Measurements from ENCODE around the gene ADCY6.

ADCY6 gene

GRCh38 chr12:48827513-48828096 is 38.7 kb upstream of the ADCY6 start:
- Histone ChIP-seq H3K27me3 (ENCODE audit: insufficient read depth, insufficient read length) (no peaks in the 10 kb centered on the region), H3K9ac (ENCODE audit: insufficient read length, low read depth) (no peak overlapping the region), H3K4me3 (ENCODE audit: insufficient read length, low read depth) (no peak overlapping the region), H3K4me1 (ENCODE audit: insufficient read depth, insufficient read length) (no peaks in the 10 kb centered on the region), H3K9me3 (ENCODE audit: insufficient read depth, low read length) (no peaks in the 10 kb centered on the region), H3K36me3 (ENCODE audit: insufficient read depth, insufficient read length, low read length) (peaks cover 96% of the 10 kb centered on the region)
- TF ChIP-seq YY1 (IDR thresholded peaks at IDR 0.05; ENCODE audit: insufficient read depth, insufficient read length) (no peak), ZNF274 (IDR thresholded peaks at IDR 0.05; ENCODE audit: low read depth, low read length) (no peak), SUZ12 (IDR thresholded peaks at IDR 0.05; ENCODE audit: extremely low read depth, insufficient read depth, insufficient read length) (no peak)
- no peak for DNase-seq (ENCODE audit: low read depth, low spot score)

- Histone ChIP-seq H3K36me3 (ENCODE audit: insufficient read depth, insufficient read length, low read length) (peaks cover 93% of the 10 kb centered on the region), H3K4me3 (ENCODE audit: insufficient read length, low read depth) (no peak overlapping the region), H3K27me3 (ENCODE audit: insufficient read depth, insufficient read length) (no peaks in the 10 kb centered on the region), H3K9ac (ENCODE audit: insufficient read length, low read depth) (no peak overlapping the region), H3K9me3 (ENCODE audit: insufficient read depth, low read length) (no peaks in the 10 kb centered on the region), H3K4me1 (ENCODE audit: insufficient read depth, insufficient read length) (no peaks in the 10 kb centered on the region)
- DNase-seq (ENCODE audit: low read depth, low spot score): no peak
- no peak for TF ChIP-seq YY1 (IDR thresholded peaks at IDR 0.05; ENCODE audit: insufficient read depth, insufficient read length)
- no peak for TF ChIP-seq SUZ12 (IDR thresholded peaks at IDR 0.05; ENCODE audit: extremely low read depth, insufficient read depth, insufficient read length)
- no peak for TF ChIP-seq ZNF274 (IDR thresholded peaks at IDR 0.05; ENCODE audit: low read depth, low read length)
These were observed 38.1 kb upstream of the ADCY6 start for GRCh38 chr12:48827026-48827425.

- H3K27me3 ChIP-seq (ENCODE audit: insufficient read depth, insufficient read length): no peaks in the 10 kb centered on the region
- no peak overlapping the region for H3K9ac ChIP-seq (ENCODE audit: insufficient read length, low read depth)
- no peak for DNase-seq (ENCODE audit: low read depth, low spot score)
- peaks cover 86% of the 10 kb centered on the region for H3K36me3 ChIP-seq (ENCODE audit: insufficient read depth, insufficient read length, low read length)
- no peaks in the 10 kb centered on the region for H3K4me1 ChIP-seq (ENCODE audit: insufficient read depth, insufficient read length)
- H3K9me3 ChIP-seq (ENCODE audit: insufficient read depth, low read length): no peaks in the 10 kb centered on the region
- no peak overlapping the region for H3K4me3 ChIP-seq (ENCODE audit: insufficient read length, low read depth)
- TF ChIP-seq SUZ12 (IDR thresholded peaks at IDR 0.05; ENCODE audit: extremely low read depth, insufficient read depth, insufficient read length) (no peak), ZNF274 (IDR thresholded peaks at IDR 0.05; ENCODE audit: low read depth, low read length) (no peak), YY1 (IDR thresholded peaks at IDR 0.05; ENCODE audit: insufficient read depth, insufficient read length) (no peak)
These were observed 37.4 kb upstream of the ADCY6 start for GRCh38 chr12:48826209-48826855.

- Histone ChIP-seq H3K9me3 (ENCODE audit: insufficient read depth, low read length) (no peaks in the 10 kb centered on the region), H3K4me3 (ENCODE audit: insufficient read length, low read depth) (no peak overlapping the region), H3K4me1 (ENCODE audit: insufficient read depth, insufficient read length) (peaks cover 7% of the 10 kb centered on the region), H3K36me3 (ENCODE audit: insufficient read depth, insufficient read length, low read length) (peaks cover 76% of the 10 kb centered on the region), H3K27me3 (ENCODE audit: insufficient read depth, insufficient read length) (no peaks in the 10 kb centered on the region), H3K9ac (ENCODE audit: insufficient read length, low read depth) (no peak overlapping the region)
- DNase-seq (ENCODE audit: low read depth, low spot score): no peak
- TF ChIP-seq ZNF274 (IDR thresholded peaks at IDR 0.05; ENCODE audit: low read depth, low read length) (no peak), YY1 (IDR thresholded peaks at IDR 0.05; ENCODE audit: insufficient read depth, insufficient read length) (no peak), SUZ12 (IDR thresholded peaks at IDR 0.05; ENCODE audit: extremely low read depth, insufficient read depth, insufficient read length) (no peak)
These were observed 36.0 kb upstream of the ADCY6 start for GRCh38 chr12:48824905-48825304.

GRCh38 chr12:48824112-48824511 is 35.2 kb upstream of the ADCY6 start:
- H3K27me3 ChIP-seq (ENCODE audit: insufficient read depth, insufficient read length): no peaks in the 10 kb centered on the region
- no peaks in the 10 kb centered on the region for H3K9me3 ChIP-seq (ENCODE audit: insufficient read depth, low read length)
- no peak for DNase-seq (ENCODE audit: low read depth, low spot score)
- TF ChIP-seq YY1 (IDR thresholded peaks at IDR 0.05; ENCODE audit: insufficient read depth, insufficient read length) (no peak), ZNF274 (IDR thresholded peaks at IDR 0.05; ENCODE audit: low read depth, low read length) (no peak), SUZ12 (IDR thresholded peaks at IDR 0.05; ENCODE audit: extremely low read depth, insufficient read depth, insufficient read length) (no peak)
- peaks cover 68% of the 10 kb centered on the region for H3K36me3 ChIP-seq (ENCODE audit: insufficient read depth, insufficient read length, low read length)
- H3K4me1 ChIP-seq (ENCODE audit: insufficient read depth, insufficient read length): peaks cover 13% of the 10 kb centered on the region
- H3K4me3 ChIP-seq (ENCODE audit: insufficient read length, low read depth): no peak overlapping the region
- no peak overlapping the region for H3K9ac ChIP-seq (ENCODE audit: insufficient read length, low read depth)

- TF ChIP-seq YY1 (IDR thresholded peaks at IDR 0.05; ENCODE audit: insufficient read depth, insufficient read length) (no peak), SUZ12 (IDR thresholded peaks at IDR 0.05; ENCODE audit: extremely low read depth, insufficient read depth, insufficient read length) (no peak), ZNF274 (IDR thresholded peaks at IDR 0.05; ENCODE audit: low read depth, low read length) (no peak)
- H3K9ac ChIP-seq (ENCODE audit: insufficient read length, low read depth): no peak overlapping the region
- no peaks in the 10 kb centered on the region for H3K27me3 ChIP-seq (ENCODE audit: insufficient read depth, insufficient read length)
- DNase-seq (ENCODE audit: low read depth, low spot score): no peak
- peaks cover 13% of the 10 kb centered on the region for H3K4me1 ChIP-seq (ENCODE audit: insufficient read depth, insufficient read length)
- H3K9me3 ChIP-seq (ENCODE audit: insufficient read depth, low read length): no peaks in the 10 kb centered on the region
- peaks cover 60% of the 10 kb centered on the region for H3K36me3 ChIP-seq (ENCODE audit: insufficient read depth, insufficient read length, low read length)
- no peak overlapping the region for H3K4me3 ChIP-seq (ENCODE audit: insufficient read length, low read depth)
These were observed 34.4 kb upstream of the ADCY6 start for GRCh38 chr12:48823281-48823680.

GRCh38 chr12:48822711-48823110 is 33.8 kb upstream of the ADCY6 start:
- peaks cover 6% of the 10 kb centered on the region for H3K27me3 ChIP-seq (ENCODE audit: insufficient read depth, insufficient read length)
- no peak for TF ChIP-seq YY1 (IDR thresholded peaks at IDR 0.05; ENCODE audit: insufficient read depth, insufficient read length)
- TF ChIP-seq ZNF274 (IDR thresholded peaks at IDR 0.05; ENCODE audit: low read depth, low read length): no peak
- TF ChIP-seq SUZ12 (IDR thresholded peaks at IDR 0.05; ENCODE audit: extremely low read depth, insufficient read depth, insufficient read length): no peak
- DNase-seq (ENCODE audit: low read depth, low spot score): no peak
- no peak overlapping the region for H3K9ac ChIP-seq (ENCODE audit: insufficient read length, low read depth)
- H3K4me1 ChIP-seq (ENCODE audit: insufficient read depth, insufficient read length): peaks cover 16% of the 10 kb centered on the region
- H3K36me3 ChIP-seq (ENCODE audit: insufficient read depth, insufficient read length, low read length): peaks cover 54% of the 10 kb centered on the region
- no peaks in the 10 kb centered on the region for H3K9me3 ChIP-seq (ENCODE audit: insufficient read depth, low read length)
- no peak overlapping the region for H3K4me3 ChIP-seq (ENCODE audit: insufficient read length, low read depth)

Data from NT2/D1 (cell line).